Right ventricle myocardium inferior (tissue), 1 donor: ENCODE results near the gene NTN4. TPM values are rescaled to one million over a fixed set of nuclear protein-coding genes. Genes with fewer than 3 reads are reported as not detected.

Experiments
- ATAC-seq: fragments of 200-7000 bp; cut with Tn5 transposase; one replicate; pipeline ENCODE4 v1.9.1; 2020; ENCODE audit warnings: mild to moderate bottlenecking, moderate library complexity
- DNase-seq: peaks from one replicate; pipeline ENCODE4 v3.0.0; 2021; ENCODE audit errors: missing footprints
- intact Hi-C: fragments of 100-400 bp; cut with DNase I; formaldehyde crosslinking; loops from one replicate; pipeline ENCODE4 v1.11.0; 2022
- total RNA-seq: library from RNA; stranded (reverse); fragmentation: NEBNext Ultra II Directional; extraction: Animal tissue kit (Norgen Biotek cat#: 25700); gene quantifications from one replicate; pipeline ENCODE4 v1.2.1, GENCODE V29; 2021
- donor health status: DM: no; HTN: yes; CAD: no; lungs with severe emphysema.

NTN4 gene
- total RNA-seq, 1 donor from 2014 or later, result 74.5 TPM

GRCh38 chr12:95614390-95614982, 176.1 kb downstream of the NTN4 start:
- ATAC-seq (peak; percentile 94), DNase-seq (no peak)
- intact Hi-C loops, result no loop called here

GRCh38 chr12:95613021-95613420, 177.5 kb downstream of the NTN4 start:
- no peak for DNase-seq
- ATAC-seq, result no peak
- intact Hi-C loops, result no loop called here

GRCh38 chr12:95611676-95612309, 178.8 kb downstream of the NTN4 start:
- DNase-seq (no peak), ATAC-seq (no peak)
- intact Hi-C loops, result no loop called here

DNA sequence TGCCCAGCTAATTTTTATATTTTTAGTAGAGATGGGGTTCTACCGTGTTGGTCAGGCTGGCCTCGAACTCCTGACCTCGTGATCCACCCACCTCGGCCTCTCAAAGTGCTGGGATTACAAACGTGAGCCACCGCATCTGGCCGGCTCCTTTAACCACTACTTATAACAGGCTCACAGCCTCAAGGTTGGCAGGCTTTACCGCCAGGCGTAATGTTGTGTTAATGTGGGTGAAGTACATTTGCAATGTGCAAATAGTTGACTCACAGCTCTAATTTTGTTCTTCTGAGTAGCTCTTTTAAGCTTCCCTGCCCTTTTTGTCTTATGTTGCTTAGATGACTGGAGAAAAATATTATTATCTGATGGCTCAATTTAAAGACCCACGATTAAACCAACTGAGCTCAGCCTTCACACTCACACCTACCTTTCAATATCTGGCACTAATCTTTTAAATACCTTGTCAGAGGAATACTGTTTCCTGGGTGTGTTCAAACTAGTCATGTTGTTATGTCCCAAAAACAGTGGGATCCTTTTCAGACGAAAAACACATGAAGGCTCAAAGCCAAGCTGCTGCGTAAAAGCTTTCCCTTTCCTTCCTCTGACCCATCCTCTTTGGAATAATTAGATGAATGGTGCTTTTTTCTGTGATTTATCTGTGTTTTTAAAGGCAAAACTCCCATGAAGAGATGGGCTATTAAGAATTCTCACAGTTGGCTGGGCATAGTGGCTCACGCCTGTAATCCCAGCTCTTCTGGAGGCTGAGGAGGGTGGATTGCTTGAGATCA, 182.1 kb downstream of the NTN4 start:
- DNase-seq (peak; percentile 81), ATAC-seq (peak; percentile 82)
- intact Hi-C loops, result no loop called here

Other genes starting within 250 kb of the NTN4 start
- 1.0 TPM for gene USP44, start 239.3 kb downstream of the NTN4 start, total RNA-seq
- gene SNRPF, start 68.2 kb upstream of the NTN4 start, total RNA-seq, result 12.1 TPM
- gene CCDC38, start 151.8 kb upstream of the NTN4 start, total RNA-seq, result not detected
- gene AMDHD1, start 152.6 kb upstream of the NTN4 start, total RNA-seq, result 0.49 TPM
- gene HAL, start 205.6 kb upstream of the NTN4 start, total RNA-seq, result 0.68 TPM
- 35.6 TPM for gene LTA4H, start 244.8 kb upstream of the NTN4 start, total RNA-seq